B cell (primary cell): ENCODE measurements around the gene SCUBE1.

Experiments used
- EZH2 ChIP-seq: IDR thresholded peaks from 2 replicates; pipeline ENCODE4 v1.6.1; 2012; ENCODE audit warnings: borderline replicate concordance, low read depth, mild to moderate bottlenecking, moderate library complexity, low read length; ENCODE audit not compliant: insufficient read depth, poor library complexity, severe bottlenecking
- TF ChIP-seq, protein P1 (sequence below): fragments of 200-600 bp; IDR thresholded peaks from one replicate; pipeline ENCODE4 v1.8.0; 2022; ENCODE audit warnings: antibody characterized with exemption, mild to moderate bottlenecking

DNA sequence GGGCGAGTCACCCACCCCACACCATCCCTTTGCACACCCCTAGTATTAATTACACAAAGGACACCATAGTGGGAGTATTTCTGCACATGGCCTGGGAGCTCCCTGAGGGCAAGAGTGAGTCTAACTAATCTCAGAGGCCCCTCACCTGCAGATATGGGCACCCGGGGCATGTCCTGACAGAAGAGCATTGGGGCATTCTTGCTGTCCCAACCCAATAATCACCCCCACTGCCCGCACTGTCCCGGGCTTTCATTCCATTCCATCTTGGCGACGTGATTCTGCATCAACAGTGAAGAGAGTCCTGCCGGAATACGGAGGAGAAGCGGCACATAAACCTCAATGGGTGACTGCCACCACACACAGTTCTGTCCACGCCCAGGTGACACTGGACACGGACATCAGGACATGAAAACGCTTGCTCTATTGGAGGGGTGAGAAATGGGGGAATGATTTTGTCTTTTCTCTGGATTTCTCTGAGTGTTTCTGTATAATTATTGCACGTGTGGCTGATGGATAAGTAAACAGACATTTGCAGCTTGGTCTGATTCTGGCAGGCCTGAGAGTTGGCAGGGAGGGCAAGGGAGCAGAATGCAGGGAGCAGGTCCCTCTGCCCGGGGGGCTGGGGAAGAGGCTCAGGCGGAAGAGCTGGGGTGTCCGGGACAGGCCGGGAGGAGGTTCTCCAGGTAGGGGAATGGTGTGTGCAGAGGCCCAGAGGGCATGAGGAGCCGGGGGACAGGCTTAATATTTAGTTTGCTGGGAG is 38.2 kb downstream of the SCUBE1 start:
- TF ChIP-seq, protein P1, sequence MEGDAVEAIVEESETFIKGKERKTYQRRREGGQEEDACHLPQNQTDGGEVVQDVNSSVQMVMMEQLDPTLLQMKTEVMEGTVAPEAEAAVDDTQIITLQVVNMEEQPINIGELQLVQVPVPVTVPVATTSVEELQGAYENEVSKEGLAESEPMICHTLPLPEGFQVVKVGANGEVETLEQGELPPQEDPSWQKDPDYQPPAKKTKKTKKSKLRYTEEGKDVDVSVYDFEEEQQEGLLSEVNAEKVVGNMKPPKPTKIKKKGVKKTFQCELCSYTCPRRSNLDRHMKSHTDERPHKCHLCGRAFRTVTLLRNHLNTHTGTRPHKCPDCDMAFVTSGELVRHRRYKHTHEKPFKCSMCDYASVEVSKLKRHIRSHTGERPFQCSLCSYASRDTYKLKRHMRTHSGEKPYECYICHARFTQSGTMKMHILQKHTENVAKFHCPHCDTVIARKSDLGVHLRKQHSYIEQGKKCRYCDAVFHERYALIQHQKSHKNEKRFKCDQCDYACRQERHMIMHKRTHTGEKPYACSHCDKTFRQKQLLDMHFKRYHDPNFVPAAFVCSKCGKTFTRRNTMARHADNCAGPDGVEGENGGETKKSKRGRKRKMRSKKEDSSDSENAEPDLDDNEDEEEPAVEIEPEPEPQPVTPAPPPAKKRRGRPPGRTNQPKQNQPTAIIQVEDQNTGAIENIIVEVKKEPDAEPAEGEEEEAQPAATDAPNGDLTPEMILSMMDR: no peak
- no peak for TF ChIP-seq EZH2
